ENCODE measurements around the gene MAP7.

MAP7 gene

GRCh38 chr6:136337121-136337520, 213.1 kb downstream of the MAP7 start:
- no peak for TF ChIP-seq CTCF (IDR thresholded peaks at IDR 0.05; ENCODE audit: low read depth, low read length)
- DNase-seq (ENCODE audit: extremely low read depth, low read depth): no peak

GRCh38 chr6:136335736-136336363, 214.4 kb downstream of the MAP7 start:
- no peak for DNase-seq (ENCODE audit: extremely low read depth, low read depth)
- TF ChIP-seq CTCF (IDR thresholded peaks at IDR 0.05; ENCODE audit: low read depth, low read length): no peak

GRCh38 chr6:136334853-136335252, 215.4 kb downstream of the MAP7 start:
- no peak for TF ChIP-seq CTCF (IDR thresholded peaks at IDR 0.05; ENCODE audit: low read depth, low read length)
- DNase-seq (ENCODE audit: extremely low read depth, low read depth): no peak

- no peak for TF ChIP-seq CTCF (IDR thresholded peaks at IDR 0.05; ENCODE audit: low read depth, low read length)
- no peak for DNase-seq (ENCODE audit: extremely low read depth, low read depth)
Observed at GRCh38 chr6:136334465-136334846, 215.8 kb downstream of the MAP7 start.

- TF ChIP-seq CTCF (IDR thresholded peaks at IDR 0.05; ENCODE audit: low read depth, low read length): no peak
- no peak for DNase-seq (ENCODE audit: extremely low read depth, low read depth)
Observed at GRCh38 chr6:136333824-136334464, 216.3 kb downstream of the MAP7 start.

GRCh38 chr6:136331461-136331860, 218.8 kb downstream of the MAP7 start:
- TF ChIP-seq CTCF (IDR thresholded peaks at IDR 0.05; ENCODE audit: low read depth, low read length): no peak
- no peak for DNase-seq (ENCODE audit: extremely low read depth, low read depth)

GRCh38 chr6:136330634-136331033, 219.6 kb downstream of the MAP7 start:
- DNase-seq (ENCODE audit: extremely low read depth, low read depth): no peak
- TF ChIP-seq CTCF (IDR thresholded peaks at IDR 0.05; ENCODE audit: low read depth, low read length): no peak
